GM19099 (cell line): ENCODE data around the gene NOP14.

ENCODE experiments used
- POLR2A ChIP-seq: IDR thresholded peaks from 3 replicates; pipeline ENCODE4 v1.6.1; 2011; ENCODE audit warnings: low read depth; ENCODE audit not compliant: insufficient read length; ENCODE audit errors: extremely low read depth

The NOP14 gene

DNA sequence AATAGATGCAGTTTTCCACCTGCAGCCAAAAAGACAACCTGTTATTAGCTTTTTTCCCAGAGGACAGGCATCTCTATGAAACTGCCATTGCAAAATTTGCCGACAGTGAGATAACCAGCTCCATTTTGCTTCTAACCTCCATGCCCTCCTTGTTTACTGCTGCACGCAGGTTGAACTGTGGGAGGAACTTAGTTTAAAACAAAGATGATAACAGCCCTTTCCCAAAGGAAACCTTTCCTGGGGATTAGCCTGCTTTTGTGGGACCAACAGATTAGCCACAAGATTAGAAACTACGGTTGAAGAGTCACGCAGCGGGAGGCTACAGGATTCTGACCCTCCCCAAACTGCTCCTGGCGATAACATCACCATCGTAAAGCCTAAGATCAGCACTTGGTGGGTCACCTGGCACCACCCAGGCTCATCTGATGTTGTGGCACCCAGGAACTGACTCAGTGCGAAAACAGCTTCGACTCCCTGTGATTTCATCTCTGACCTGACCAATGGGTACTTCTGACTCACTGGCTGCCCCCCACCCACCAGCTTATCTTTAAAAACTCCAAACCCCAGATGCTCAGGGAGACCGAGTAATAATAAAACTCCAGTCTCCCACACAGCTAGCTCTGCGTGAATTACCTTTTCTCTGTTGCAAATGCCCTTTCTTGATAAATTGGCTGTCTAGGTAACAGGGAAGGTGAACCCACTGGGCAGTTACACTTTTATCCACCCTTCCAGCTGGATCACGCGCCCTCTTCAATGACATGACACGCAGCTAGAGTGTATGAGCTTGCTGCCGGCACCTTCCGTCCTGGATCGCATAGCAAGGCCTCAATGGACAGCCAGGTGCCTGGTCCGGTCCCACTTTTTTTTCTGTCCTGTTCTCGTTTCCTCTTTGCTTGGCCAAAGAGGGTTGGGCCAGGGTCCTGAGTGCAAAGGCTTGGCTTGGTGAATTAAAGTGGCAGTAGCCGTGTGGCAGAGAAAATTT, 27.2 kb downstream of the NOP14 start:
- TF ChIP-seq POLR2A: no peak

DNA sequence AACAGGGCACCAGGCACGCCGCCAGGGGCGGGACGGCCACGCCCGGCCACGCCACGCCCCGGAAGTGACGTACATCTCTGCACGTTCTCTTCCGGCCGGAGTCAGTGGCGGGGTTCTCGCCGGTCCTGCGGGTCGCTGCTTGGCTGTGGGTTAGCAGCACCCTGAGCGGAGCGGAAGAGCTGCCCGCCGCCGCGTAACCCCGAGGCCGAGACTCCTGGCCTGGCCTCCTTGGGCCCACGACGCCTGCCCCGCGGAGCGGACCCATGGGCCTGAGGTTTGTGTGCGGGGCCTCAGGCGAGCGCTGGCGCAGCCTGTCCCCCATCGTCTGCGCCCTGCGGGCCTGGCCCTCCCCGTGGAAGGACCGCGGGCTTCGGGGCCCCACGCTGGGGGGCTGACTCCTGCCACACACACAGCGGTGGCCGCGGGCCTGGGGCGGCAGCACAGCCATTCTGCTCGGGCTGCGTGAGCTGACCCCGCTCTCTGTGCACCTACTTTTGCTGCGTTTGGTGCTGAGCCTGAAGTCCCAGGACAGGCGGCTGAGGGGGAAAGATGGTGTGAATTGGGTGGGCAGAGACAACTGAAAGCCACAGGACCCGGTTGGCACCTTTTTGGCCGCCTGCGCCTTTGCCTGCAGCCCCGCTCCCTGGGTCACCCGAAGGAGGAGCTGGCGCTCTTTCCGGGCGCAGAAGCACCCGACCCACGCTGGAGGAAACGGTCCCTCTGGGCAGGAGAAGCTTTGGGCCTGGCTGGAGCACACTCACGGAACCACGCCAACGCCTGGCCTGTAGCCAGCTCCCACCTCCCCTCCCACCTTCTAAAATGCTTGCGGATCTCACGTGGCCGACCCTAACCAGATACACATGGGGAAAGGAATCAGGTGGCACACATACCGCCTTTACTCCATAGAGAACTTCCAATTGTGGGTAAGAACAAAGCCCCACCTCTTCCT, 28.1 kb downstream of the NOP14 start:
- TF ChIP-seq POLR2A: peak; percentile 96

DNA sequence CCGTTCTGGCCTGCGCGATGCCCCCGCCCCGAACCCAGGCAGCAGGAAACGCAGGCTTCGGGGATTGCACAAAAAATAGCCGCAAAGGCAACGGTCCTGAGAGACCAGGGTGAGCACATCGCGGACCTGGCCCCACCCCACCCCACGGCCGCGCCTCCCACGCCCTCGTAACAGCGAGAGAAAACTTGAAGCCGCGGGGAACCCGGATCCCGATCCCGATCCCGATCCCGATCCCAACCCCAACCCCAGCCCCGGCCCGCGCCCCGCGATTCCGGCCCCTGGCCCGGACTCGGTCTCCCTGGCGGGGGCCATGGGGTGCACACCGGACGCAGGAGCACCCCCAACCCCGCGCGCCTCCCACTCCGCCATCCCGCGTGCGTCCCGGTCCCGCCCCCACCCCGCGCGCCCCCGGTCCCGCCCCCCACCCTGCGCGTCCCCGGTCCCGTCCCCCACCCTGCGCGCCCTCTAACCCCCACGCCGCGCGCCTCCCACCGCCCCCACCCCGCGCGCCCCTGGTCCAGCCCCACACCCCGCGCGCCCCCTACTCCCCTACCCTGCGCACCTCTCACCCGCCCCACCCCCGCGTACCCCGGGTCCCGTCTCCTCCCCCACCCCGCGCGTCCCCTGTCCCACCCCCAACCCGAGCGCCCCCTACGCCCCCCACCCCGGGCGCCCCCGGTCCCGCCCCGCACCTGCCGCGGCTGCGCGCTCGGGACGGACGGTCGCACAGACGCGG, 29.0 kb downstream of the NOP14 start:
- no peak for TF ChIP-seq POLR2A

DNA sequence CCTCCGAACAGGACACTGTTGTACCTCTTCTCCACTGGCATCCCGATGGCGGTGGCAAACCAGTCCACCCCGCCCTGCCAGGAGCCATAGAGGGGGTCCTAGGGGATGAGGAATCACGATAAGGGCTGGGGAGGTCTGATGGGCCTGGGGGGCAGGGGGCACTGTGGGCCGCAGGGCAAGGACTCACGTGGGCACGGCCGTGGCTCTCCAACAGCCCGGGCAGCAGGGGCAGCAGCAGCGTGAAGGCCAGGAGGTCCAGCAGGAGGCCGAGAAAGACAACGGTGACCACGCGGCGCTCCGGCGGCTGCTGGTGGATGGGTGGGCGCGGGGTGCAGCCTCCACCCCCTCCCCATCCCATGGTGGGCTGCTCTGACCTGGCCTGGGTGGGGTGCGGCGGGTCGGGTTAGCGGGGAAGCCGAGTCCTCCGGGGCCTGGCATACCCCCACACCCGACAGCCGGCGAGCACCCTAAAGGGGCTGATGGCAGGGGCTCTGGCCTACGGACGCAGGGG, 29.6 kb downstream of the NOP14 start:
- TF ChIP-seq POLR2A: no peak

DNA sequence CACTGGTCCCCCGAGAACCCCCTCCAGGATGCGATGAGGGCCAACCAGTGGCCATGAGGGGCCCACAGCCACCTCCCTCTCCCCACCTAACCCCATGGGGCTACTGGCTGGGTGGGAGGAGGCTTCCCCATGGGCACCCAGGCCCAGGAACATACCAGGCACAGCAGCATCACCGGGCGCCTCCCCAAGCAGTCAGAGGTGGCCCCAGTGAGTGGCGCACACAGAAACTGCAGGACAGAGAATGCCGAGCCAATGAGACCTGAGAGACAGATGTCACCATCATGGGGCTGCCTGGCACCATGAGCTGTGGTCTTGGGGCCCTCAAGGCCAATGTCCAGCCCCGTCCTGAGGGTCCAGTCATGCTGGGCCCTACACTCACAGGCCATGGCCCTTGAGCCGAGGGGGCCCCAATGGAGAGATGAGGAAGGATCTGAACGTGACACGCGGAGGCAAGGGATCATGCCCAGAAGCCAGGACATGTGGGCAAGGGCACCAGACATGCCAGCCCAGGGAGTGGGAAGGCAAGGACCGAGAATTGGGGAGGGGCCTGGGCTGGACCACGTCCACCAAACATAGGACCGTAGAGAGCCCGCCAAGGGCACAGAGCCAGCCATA, 30.1 kb downstream of the NOP14 start:
- TF ChIP-seq POLR2A: peak; percentile 20

DNA sequence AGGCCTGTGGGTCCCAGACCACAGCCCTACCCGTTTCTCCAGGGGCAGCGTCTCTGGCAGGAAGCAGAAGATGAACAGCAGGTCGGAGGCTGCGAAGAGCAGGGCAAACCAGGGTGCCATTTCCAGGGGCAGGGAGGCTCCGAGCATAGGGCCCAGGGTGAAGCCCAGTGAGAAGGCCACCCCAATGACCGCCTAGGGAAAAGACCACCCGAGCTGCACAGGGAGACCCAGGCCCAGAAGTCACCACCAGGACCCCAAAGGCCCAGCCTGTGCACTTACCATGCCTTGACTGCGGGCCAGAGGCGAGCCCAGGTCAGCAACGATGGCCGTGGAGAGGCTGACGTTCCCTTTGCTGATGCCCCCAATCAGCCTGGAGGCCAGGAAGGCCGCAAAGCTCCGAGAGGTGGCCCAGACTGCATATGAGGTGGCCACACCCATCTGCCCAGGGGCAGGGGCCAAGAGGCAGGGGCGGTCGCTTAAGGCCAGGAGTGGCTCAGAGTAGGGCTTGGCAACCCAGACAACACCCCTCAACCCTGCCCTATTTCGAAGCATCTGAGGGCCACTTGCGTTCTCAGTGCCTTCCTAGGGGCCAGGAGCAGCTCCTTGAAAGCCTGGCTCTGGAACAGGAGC, 30.8 kb downstream of the NOP14 start:
- no peak for TF ChIP-seq POLR2A

DNA sequence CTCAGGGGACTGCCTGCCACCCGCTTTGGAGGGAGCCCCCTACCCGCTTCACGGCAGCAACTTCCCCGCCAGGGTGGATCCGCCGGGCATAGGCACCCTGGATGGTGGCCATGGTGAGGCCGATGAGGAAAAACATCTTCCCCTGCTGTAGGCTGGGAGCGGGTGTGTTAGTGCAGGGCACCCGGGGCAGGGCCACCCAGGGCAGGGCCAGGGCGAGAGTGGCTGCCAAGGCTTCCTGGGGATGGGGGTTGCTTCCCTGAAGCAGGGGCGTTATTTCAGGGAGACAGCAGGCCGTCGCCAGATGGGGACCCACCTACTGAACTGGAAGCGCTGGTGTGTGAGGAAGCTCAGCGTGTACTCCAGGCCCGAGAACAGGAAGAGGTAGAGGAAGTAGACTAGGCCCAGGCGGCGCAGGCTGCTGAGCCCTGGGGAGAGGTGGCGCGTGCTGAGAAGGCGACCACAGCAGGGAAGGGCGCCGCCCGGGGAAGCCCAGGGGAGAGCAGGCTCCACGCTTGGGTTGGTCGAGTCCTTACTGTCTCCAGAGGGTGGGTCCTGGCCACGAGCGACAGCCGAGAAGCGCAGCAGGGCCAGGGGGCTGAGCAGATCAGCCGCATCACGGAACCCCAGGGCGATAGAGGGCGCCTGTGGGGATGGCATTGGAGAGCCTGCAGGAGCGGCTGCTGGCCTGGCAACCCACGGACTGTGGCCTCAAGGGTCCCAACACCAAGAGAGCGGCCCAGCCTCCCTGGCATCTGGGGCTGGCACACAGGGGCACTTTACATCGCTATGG, 31.5 kb downstream of the NOP14 start:
- peak; percentile 17 for TF ChIP-seq POLR2A

DNA sequence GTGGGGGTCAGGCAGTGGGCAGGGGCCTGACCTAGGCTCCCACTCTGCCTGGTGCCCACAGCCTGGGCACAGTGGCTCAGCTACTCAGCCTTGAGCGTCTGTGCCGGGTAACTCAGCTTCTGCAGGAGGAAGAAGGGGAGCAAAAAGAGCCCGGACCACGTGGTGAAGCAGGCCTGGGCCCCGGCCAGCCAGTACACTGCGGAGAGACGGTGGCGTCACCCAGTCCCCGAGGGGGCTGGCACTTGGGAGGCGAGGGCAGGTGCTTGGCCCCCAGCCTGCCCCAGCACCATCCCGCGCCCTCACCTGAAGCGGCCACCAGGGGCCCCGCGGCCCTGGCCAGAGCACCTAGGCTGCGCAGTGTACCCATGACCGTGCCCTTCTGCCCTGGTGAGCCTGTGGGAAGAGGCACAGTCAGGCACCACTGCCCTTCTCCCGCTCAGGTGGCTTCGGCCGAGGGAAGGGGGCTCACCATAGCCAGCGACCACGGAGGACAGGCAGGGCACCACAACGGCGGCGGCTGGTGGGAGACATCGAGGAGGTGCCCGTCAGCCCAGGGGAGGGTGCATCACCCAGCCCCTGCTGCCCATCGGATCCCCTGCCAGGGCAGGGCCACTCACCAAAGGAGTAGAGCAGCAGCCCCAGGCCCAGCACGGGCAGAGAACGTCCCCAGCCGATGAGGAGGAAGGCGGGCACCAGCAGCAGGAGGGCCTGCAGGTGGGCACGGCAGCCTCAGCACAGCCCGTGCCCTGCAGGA, 32.3 kb downstream of the NOP14 start:
- peak; percentile 21 for TF ChIP-seq POLR2A

DNA sequence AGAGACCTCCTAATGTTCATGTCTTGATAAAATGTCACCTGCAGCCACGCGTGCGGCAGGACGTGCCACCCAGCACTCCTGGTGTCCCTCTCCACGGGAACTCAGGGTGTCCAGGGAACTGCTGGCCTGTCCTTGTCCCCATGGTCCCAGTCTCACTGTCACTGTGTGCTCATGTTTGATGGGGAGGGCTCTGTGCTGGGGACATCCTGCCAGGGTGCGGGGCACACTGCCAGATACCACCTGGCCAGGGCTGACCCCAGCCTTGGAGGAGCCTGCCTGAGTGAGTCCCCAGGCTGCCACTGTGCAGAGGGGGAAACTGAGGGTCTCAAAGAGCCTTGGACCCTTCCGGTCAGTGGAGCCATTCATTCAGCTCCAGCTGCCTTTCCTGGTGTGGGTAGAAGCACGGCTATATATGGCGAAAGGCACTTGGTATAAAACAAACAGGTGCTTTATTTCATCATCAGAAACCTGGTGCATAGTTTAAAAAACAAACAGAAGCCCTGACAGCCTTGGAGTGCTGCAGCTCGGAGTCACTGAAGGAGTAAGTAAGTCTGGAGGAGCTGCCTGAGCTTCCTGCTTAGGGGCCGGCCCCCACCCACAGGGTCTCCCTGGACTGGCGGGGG, 33.0 kb downstream of the NOP14 start:
- TF ChIP-seq POLR2A: no peak

DNA sequence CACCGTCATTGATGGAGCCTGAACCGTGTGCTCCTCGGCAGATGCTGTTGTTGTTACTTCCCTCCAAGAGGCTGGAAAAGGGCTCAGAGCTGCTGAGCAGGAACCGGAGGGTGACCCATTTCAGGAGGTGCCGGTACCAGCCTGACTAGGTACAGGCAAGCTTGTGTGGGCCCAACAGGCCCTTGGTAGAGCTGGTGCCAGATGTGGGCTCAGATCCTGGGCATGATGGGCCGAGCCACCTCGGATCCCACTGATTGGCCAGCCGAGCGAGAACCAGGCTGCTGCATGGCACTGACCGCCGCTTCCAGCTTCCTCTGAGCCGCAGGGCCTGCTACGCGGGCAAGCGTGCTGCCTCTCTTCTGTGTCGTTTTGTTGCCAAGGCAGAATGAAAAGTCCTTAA, 33.7 kb downstream of the NOP14 start:
- no peak for TF ChIP-seq POLR2A

DNA sequence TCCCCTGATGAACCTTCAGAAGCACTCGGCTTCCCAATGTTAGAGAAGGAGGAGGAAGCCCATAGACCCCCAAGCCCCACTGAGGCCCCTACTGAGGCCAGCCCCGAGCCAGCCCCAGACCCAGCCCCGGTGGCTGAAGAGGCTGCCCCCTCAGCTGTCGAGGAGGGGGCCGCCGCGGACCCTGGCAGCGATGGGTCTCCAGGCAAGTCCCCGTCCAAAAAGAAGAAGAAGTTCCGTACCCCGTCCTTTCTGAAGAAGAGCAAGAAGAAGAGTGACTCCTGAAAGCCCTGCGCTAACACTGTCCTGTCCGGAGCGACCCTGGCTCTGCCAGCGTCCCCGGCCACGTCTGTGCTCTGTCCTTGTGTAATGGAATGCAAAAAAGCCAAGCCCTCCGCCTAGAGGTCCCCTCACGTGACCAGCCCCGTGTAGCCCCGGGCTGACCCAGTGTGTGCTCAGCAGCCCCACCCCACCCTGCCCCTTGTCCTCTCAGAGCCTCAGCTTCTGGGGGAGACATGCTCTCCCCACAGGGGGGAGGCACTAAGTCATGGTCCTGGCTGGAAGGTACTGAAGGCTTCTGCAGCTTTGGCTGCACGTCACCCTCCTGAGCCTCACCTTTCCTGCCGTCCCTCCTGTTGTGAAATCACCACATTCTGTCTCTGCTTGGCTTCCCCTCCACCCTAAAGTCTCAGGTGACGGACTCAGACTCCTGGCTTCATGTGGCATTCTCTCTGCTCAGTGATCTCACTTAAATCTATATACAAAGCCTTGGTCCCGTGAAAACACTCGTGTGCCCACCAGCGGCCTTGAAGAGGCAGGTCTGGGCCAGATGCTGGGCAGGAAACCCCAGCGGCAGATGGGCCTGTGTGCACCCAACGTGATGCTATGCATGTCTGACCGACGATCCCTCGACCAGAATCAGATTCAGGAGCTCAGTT, 34.7 kb downstream of the NOP14 start:
- TF ChIP-seq POLR2A: no peak
